ENCODE data around the gene EPHB1. TPM values are rescaled to one million over a fixed set of nuclear protein-coding genes. Genes with fewer than 3 reads are reported as not detected.
"Not testable (repeated sequence)": the region's sequence is repeated elsewhere in the genome, so short reads cannot be mapped to it uniquely, and the experiment has no call there.

EPHB1 gene
- total RNA-seq, 1 donor from 2014 or later = 0.71 TPM

DNA sequence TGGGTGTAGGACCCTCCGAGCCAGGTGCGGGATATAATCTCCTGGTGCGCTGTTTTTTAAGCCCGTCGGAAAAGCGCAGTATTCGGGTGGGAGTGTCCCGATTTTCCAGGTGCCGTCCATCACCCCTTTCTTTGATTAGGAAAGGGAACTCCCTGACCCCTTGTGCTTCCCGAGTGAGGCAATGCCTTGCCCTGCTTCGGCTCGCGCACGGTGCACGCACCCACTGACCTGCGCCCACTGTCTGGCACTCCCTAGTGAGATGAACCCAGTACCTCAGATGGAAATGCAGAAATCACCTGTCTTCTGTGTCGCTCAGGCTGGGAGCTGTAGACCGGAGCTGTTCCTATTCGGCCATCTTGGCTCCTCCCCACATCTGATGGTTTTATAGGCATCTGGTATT is 210.6 kb downstream of the EPHB1 start:
- H3K36me3 Mint-ChIP-seq (ENCODE audit: low read depth); DNase-seq (ENCODE audit: low spot score); H3K27ac Mint-ChIP-seq; intact Hi-C loops (cut with micrococcal nuclease); H3K27me3 Mint-ChIP-seq (ENCODE audit: low read depth); H3K9me3 Mint-ChIP-seq; H3K4me1 Mint-ChIP-seq (ENCODE audit: low read depth); H3K4me3 Mint-ChIP-seq (ENCODE audit: low read depth): not testable (repeated sequence)

DNA sequence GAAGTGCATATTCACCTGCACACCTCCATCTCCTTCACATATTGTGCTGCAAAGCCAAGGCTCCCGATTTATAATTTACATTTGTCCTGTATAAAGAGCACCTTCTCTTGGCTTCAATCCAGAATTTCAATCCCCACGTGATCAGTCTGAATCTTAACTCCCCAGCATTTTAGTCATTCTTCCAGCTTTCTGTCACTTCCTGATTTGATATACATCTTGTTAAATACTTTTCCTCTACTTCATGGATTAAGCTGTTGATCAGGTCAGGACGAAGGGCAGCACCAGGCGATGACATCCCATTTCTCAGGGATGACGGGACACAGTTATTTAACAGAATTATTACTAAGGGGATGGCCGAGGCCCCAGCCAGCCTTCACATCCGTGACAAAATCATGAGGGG is 212.5 kb downstream of the EPHB1 start:
- Mint-ChIP-seq H3K36me3 (ENCODE audit: low read depth) (no peaks in the 10 kb centered on the region), H3K27me3 (ENCODE audit: low read depth) (no peaks in the 10 kb centered on the region), H3K9me3 (no peaks in the 10 kb centered on the region), H3K4me3 (ENCODE audit: low read depth) (no peak overlapping the region), H3K4me1 (ENCODE audit: low read depth) (no peaks in the 10 kb centered on the region), H3K27ac (no peak overlapping the region)
- intact Hi-C loops (cut with micrococcal nuclease) = no loop called here
- DNase-seq (ENCODE audit: low spot score) = no peak

- intact Hi-C loops (cut with micrococcal nuclease) = no loop called here
- Mint-ChIP-seq H3K9me3 (no peaks in the 10 kb centered on the region), H3K27ac (no peak overlapping the region), H3K4me3 (ENCODE audit: low read depth) (no peak overlapping the region), H3K4me1 (ENCODE audit: low read depth) (no peaks in the 10 kb centered on the region), H3K27me3 (ENCODE audit: low read depth) (no peaks in the 10 kb centered on the region), H3K36me3 (ENCODE audit: low read depth) (no peaks in the 10 kb centered on the region)
- DNase-seq (ENCODE audit: low spot score) = no peak
Measured at GRCh38 chr3:135008326-135008725, 213.3 kb downstream of the EPHB1 start.

DNA sequence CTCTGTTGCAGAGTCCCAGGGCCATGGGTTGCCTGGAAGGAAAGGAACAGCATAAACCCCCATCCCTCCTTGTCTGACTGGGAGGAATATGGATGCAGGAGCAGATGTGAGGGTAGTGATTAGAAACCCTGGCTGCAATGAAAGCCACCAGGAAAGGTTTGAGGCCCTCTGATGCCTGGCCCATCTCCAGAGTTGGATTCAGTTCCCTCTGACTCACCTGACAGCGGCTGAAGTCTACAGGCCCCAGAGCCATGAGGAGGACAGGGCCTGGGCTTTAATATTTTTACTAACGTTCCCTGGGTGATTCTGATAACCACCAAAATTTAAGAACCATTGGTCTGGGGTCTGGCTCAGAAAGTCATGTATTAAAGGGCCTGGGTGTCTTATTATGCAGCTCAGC is 214.0 kb downstream of the EPHB1 start:
- Mint-ChIP-seq H3K4me3 (ENCODE audit: low read depth) (no peak overlapping the region), H3K36me3 (ENCODE audit: low read depth) (no peaks in the 10 kb centered on the region), H3K27me3 (ENCODE audit: low read depth) (no peaks in the 10 kb centered on the region), H3K27ac (no peak overlapping the region), H3K9me3 (no peaks in the 10 kb centered on the region), H3K4me1 (ENCODE audit: low read depth) (no peaks in the 10 kb centered on the region)
- intact Hi-C loops (cut with micrococcal nuclease) = no loop called here
- DNase-seq (ENCODE audit: low spot score) = no peak

DNA sequence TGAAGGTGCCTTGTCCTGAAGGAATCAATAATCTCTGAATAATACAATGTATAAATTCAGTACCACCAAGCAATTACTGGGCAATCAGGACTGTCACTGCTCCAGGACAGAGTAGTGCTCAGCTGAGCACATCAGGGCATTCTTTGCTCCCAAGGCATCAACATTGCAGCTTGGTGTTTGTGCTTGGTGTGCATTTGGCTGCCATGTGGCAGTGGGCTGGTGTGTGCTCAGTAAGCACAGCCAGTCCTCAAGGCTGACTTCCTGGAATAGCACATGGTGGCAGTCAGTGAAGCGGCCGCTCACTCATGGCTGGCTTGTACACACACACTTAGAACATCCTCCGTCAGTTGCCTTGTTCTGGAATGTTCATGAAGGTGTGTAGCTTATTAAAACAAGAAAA is 217.0 kb downstream of the EPHB1 start:
- intact Hi-C loops (cut with micrococcal nuclease) = no loop called here
- no peaks in the 10 kb centered on the region for H3K9me3 Mint-ChIP-seq
- no peaks in the 10 kb centered on the region for H3K4me1 Mint-ChIP-seq (ENCODE audit: low read depth)
- no peak for DNase-seq (ENCODE audit: low spot score)
- no peaks in the 10 kb centered on the region for H3K27me3 Mint-ChIP-seq (ENCODE audit: low read depth)
- no peak overlapping the region for H3K4me3 Mint-ChIP-seq (ENCODE audit: low read depth)
- H3K36me3 Mint-ChIP-seq (ENCODE audit: low read depth) = no peaks in the 10 kb centered on the region
- H3K27ac Mint-ChIP-seq = no peak overlapping the region

- DNase-seq (ENCODE audit: low spot score) = no peak
- H3K36me3 Mint-ChIP-seq (ENCODE audit: low read depth) = no peaks in the 10 kb centered on the region
- intact Hi-C loops (cut with micrococcal nuclease) = no loop called here
- no peak overlapping the region for H3K27ac Mint-ChIP-seq
- H3K4me1 Mint-ChIP-seq (ENCODE audit: low read depth) = no peaks in the 10 kb centered on the region
- no peak overlapping the region for H3K4me3 Mint-ChIP-seq (ENCODE audit: low read depth)
- no peaks in the 10 kb centered on the region for H3K9me3 Mint-ChIP-seq
- H3K27me3 Mint-ChIP-seq (ENCODE audit: low read depth) = no peaks in the 10 kb centered on the region
Measured at GRCh38 chr3:135013206-135013605, 218.1 kb downstream of the EPHB1 start.

DNA sequence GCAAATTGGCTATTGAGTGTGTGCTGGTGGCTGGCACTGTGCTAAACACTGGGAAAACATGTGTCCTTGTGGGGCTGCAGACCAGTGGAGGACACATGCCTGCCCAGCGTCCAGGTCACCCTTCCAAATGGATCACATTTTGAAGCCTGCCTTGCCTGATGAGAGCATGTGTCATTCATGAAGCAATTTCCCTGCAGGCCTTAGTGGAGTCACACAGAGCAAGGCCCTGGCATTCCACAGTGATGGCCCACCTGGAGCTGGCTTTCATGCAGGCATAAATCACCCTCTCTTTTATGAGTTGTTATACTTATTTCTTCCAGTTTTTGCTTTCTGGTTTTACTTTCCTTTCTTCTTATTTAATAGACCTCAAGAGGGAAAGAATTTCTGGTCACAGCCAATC is 219.5 kb downstream of the EPHB1 start:
- intact Hi-C loops (cut with micrococcal nuclease) = no loop called here
- H3K9me3 Mint-ChIP-seq = no peaks in the 10 kb centered on the region
- no peak overlapping the region for H3K4me3 Mint-ChIP-seq (ENCODE audit: low read depth)
- H3K4me1 Mint-ChIP-seq (ENCODE audit: low read depth) = peaks cover 5% of the 10 kb centered on the region
- H3K27me3 Mint-ChIP-seq (ENCODE audit: low read depth) = no peaks in the 10 kb centered on the region
- H3K27ac Mint-ChIP-seq = no peak overlapping the region
- no peak for DNase-seq (ENCODE audit: low spot score)
- H3K36me3 Mint-ChIP-seq (ENCODE audit: low read depth) = no peaks in the 10 kb centered on the region

DNA sequence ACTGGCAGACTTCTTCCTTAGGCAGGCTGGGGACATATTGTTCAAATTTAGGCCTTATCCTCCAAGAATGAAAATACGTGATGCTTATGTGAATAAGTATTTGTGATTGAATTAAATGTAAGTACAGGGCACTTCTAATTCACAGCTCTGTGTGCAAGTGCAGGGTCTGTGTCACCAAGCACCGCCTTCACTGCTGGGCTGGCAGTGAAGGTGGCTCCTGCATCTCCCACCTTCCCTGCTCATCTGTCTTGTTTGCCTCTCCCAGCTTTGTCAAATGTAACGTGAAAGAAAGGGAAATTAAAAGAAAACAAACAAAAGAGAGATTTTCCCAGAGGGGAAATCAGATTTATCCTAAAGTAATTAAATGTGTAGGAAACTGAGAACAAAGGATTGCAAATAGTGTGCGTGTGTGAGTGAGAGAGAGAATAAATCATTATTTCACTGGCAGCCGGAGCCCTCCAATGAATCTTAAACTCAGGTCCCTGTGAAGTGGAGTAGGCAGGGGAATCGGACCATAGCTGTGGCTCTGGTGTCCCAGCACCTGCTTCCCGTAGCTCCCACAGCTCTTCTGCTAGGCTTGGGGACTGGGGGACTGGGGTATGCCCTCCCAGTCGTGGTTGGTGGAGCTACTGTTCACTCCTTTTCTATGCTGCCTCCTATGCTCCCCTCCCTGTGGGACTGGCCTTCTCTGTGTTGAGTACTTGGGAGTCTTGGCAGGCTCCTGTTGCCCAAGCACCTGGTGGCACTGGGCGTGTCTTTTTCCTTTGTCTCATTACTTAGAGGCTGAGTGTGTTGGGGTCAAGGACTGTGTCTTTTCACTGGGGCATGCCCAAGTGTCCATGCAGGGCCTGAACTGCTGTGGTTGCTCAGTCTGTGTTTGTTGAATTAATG is 222.2 kb downstream of the EPHB1 start:
- no peak overlapping the region for H3K4me3 Mint-ChIP-seq (ENCODE audit: low read depth)
- H3K9me3 Mint-ChIP-seq = no peaks in the 10 kb centered on the region
- H3K4me1 Mint-ChIP-seq (ENCODE audit: low read depth) = peaks cover 5% of the 10 kb centered on the region
- intact Hi-C loops (cut with micrococcal nuclease) = no loop called here
- H3K27me3 Mint-ChIP-seq (ENCODE audit: low read depth) = no peaks in the 10 kb centered on the region
- H3K27ac Mint-ChIP-seq = no peak overlapping the region
- H3K36me3 Mint-ChIP-seq (ENCODE audit: low read depth) = no peaks in the 10 kb centered on the region
- no peak for DNase-seq (ENCODE audit: low spot score)

DNA sequence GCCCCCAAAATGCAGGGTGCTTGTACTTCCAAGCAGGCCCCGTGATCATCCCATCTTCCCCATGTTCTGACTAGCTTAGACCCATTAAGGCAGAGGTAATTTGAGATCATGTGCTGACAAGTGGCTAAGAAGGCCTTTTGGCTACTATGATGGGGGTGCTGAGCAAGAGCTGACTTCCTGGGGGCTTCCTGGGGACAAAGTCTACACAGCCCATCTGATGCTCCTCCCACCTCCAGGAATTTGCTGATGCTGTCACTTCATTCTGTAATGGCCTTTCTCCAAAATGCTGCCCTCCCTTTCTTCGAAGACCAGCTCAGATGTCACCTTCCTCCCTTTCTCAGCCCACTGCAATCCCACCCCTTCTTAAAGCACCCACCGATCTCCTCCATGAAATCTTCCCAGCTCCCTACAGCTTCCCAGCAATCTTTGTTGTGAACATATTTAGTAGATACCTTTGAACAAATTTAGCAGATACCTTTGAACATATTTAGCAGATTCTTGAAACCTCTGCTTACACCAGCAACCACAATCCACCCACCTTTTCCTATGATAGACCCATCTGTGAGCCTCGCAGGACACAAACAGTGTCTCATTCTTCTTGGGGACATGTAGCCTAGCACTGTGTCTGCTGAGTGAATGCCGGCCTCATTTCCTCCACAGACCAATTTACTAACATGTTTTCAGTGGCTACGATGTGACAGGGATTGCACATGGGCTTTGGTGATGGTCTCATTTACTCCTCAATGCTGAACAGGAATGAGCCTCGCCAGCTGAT is 223.3 kb downstream of the EPHB1 start:
- no peak overlapping the region for H3K4me3 Mint-ChIP-seq (ENCODE audit: low read depth)
- no peaks in the 10 kb centered on the region for H3K9me3 Mint-ChIP-seq
- H3K36me3 Mint-ChIP-seq (ENCODE audit: low read depth) = no peaks in the 10 kb centered on the region
- no peaks in the 10 kb centered on the region for H3K27me3 Mint-ChIP-seq (ENCODE audit: low read depth)
- intact Hi-C loops (cut with micrococcal nuclease) = no loop called here
- peaks cover 5% of the 10 kb centered on the region for H3K4me1 Mint-ChIP-seq (ENCODE audit: low read depth)
- no peak overlapping the region for H3K27ac Mint-ChIP-seq
- DNase-seq (ENCODE audit: low spot score) = no peak

DNA sequence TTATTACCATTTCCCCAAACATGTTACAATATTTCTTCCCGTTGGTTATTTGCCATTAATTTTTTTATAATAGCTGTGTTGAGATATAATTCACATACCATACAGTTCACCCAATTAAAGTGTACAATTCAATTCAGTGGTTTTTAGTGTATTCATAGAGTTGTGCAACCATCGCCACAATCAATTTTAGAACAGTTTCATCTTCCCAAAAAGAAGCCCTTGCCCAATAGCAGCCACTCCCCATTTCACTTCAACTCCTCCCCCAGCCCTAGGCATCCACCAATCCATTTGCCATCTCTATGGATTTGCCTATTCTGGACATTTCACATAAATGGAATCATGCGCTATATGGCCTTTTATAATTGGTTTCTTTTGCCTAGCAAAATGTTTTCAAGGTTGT is 225.1 kb downstream of the EPHB1 start:
- Mint-ChIP-seq H3K27ac (no peak overlapping the region), H3K9me3 (no peaks in the 10 kb centered on the region), H3K27me3 (ENCODE audit: low read depth) (no peaks in the 10 kb centered on the region), H3K4me1 (ENCODE audit: low read depth) (peaks cover 5% of the 10 kb centered on the region), H3K4me3 (ENCODE audit: low read depth) (no peak overlapping the region), H3K36me3 (ENCODE audit: low read depth) (no peaks in the 10 kb centered on the region)
- no peak for DNase-seq (ENCODE audit: low spot score)
- intact Hi-C loops (cut with micrococcal nuclease) = no loop called here

GRCh38 chr3:135023996-135024658 is 229.1 kb downstream of the EPHB1 start:
- no peak overlapping the region for H3K27ac Mint-ChIP-seq
- no peaks in the 10 kb centered on the region for H3K4me1 Mint-ChIP-seq (ENCODE audit: low read depth)
- intact Hi-C loops (cut with micrococcal nuclease) = no loop called here
- H3K4me3 Mint-ChIP-seq (ENCODE audit: low read depth) = no peak overlapping the region
- H3K27me3 Mint-ChIP-seq (ENCODE audit: low read depth) = no peaks in the 10 kb centered on the region
- no peak for DNase-seq (ENCODE audit: low spot score)
- no peaks in the 10 kb centered on the region for H3K36me3 Mint-ChIP-seq (ENCODE audit: low read depth)
- H3K9me3 Mint-ChIP-seq = no peaks in the 10 kb centered on the region

DNA sequence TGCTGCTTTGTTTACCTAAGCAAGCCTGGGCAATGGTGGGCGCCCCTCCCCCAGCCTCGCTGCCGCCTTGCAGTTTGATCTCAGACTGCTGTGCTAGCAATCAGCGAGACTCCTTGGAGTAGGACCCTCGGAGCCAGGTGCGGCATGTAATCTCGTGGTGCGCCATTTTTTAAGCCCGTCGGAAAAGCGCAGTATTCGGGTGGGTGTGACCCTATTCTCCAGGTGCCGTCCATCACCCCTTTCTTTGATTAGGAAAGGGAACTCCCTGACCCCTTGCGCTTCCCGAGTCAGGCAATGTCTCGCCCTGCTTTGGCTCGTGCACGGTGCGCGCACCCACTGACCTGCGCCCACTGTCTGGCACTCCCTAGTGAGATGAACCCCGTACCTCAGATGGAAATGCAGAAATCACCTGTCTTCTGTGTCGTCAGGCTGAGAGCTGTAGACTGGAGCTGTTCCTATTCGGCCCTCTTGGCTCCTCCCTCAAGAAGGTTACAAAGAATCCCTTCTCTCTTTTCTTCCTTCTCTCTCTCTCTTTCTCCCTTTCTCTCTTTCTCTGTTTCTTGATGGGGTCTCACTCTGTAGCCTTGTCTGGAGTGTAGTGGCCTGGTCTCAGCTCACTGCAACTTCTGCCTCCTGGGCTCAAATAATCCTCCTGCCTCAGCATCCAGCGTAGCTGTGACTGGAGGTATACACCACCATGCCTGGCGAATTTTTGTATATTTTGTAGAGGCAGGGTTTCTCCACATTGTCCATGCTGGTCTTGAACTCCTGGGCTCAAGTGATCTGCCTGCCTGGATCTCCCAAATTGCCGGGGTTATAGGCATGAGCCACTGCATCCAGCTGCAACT is 235.9 kb downstream of the EPHB1 start:
- H3K4me1 Mint-ChIP-seq (ENCODE audit: low read depth); intact Hi-C loops (cut with micrococcal nuclease); H3K27ac Mint-ChIP-seq; H3K36me3 Mint-ChIP-seq (ENCODE audit: low read depth); H3K9me3 Mint-ChIP-seq; DNase-seq (ENCODE audit: low spot score); H3K4me3 Mint-ChIP-seq (ENCODE audit: low read depth): not testable (repeated sequence)
- H3K27me3 Mint-ChIP-seq (ENCODE audit: low read depth) = peaks cover 12% of the 10 kb centered on the region

All from activated T-helper 2 cell treated with anti-CD3 and anti-CD28 coated beads, Interferon-gamma antibody, Interleukin-2, Interleukin-4, amounts not matched to agents 10 μg/mL and 5 μg/mL and 100 μg/mL, durations not matched to agents 14 hours and 24 hours and 36 hours (primary cell).